ENCODE measurements around the gene CADPS. TPM values are rescaled to one million over a fixed set of nuclear protein-coding genes. Genes with fewer than 3 reads are reported as not detected.

CADPS gene
- not detected in 2 replicates for total RNA-seq

GRCh38 chr3:62874711-62875557, at the start of gene CADPS:
CADPS (minus strand) TSS chr3:62875416; CDS start chr3:62875029, 387 bp downstream.

DNA sequence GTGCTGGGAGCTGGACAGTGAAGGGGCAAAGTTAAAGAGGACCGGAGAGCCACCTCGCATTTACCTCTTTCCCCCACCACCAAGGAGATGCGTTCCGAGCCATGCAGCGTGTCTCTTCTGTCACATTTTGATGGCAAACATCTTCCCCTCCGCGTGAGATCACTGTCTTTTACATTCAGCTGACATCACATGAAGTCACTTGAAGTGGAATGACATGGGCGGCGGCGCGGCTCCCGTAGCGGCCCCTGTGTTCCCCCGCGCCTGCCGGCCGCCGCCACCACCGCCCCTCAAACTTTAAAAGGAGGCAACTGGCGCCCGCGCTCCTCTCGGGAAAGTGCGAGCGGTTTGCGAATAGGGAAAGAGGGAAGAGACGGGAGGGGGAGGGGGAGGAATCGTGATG, 502.0 kb downstream of the CADPS start, which contains the start of gene FEZF2:
Gene FEZF2 (minus strand): TSS at position 336 of the 400 bp plus-strand sequence. CDS start 682 bp downstream, outside the sequence.

All from bladder microvascular endothelial cell (primary cell).